Gastroesophageal sphincter (tissue), 3 donors: Measurements from ENCODE around the gene KLF13.

Source experiments
- POLR2AphosphoS5 ChIP-seq: sonication (generic); formaldehyde crosslinking; IDR thresholded peaks from one replicate; pipeline ENCODE4 v1.6.1; 2017; ENCODE audit warnings: antibody characterized with exemption
- TF ChIP-seq, protein P1 (sequence below), 4 experiments: fragments of 200-600 bp in 2 of 4; fragments of 450-650 bp in 2 of 4; sonication (generic) in 1 of 4; IDR thresholded peaks; one replicate each; pipeline ENCODE4 v1.5.1; 2017 to 2019; ENCODE audit warnings: antibody characterized with exemption in 4 of 4, mild to moderate bottlenecking in 2 of 4, moderate library complexity in 2 of 4

DNA sequence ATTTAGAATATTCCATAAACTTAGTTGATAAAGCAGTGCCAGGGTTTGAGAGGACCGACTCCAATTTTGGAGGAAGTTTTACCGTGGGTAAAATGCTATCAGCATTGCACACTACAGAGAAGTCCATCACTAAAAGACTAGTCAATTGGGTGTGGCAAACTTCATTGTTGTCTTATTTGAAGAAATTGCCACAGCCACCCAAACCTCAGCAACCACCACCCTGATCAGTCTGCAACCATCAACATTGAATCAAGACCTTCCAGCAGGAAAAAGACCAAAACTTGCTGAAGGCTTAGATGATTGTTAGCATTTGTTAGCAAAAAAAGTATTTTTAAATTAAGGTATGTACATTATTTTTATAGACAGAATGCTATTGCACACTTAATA is 60.5 kb downstream of the KLF13 start:
- TF ChIP-seq, protein P1, sequence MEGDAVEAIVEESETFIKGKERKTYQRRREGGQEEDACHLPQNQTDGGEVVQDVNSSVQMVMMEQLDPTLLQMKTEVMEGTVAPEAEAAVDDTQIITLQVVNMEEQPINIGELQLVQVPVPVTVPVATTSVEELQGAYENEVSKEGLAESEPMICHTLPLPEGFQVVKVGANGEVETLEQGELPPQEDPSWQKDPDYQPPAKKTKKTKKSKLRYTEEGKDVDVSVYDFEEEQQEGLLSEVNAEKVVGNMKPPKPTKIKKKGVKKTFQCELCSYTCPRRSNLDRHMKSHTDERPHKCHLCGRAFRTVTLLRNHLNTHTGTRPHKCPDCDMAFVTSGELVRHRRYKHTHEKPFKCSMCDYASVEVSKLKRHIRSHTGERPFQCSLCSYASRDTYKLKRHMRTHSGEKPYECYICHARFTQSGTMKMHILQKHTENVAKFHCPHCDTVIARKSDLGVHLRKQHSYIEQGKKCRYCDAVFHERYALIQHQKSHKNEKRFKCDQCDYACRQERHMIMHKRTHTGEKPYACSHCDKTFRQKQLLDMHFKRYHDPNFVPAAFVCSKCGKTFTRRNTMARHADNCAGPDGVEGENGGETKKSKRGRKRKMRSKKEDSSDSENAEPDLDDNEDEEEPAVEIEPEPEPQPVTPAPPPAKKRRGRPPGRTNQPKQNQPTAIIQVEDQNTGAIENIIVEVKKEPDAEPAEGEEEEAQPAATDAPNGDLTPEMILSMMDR (IDR thresholded peaks at IDR 0.05) = no peak
- TF ChIP-seq POLR2AphosphoS5 = no peak
